Activated T-helper 2 cell treated with anti-CD3 and anti-CD28 coated beads, Interferon-gamma antibody, Interleukin-2, Interleukin-4, amounts not matched to agents 10 μg/mL and 5 μg/mL and 100 μg/mL, durations not matched to agents 14 hours and 24 hours and 36 hours (primary cell): ENCODE results near the gene RICTOR. TPM values are rescaled to one million over a fixed set of nuclear protein-coding genes. Genes with fewer than 3 reads are reported as not detected.

ENCODE experiments used
- DNase-seq: peaks from one replicate; pipeline ENCODE4 v3.0.0; 2021; ENCODE audit warnings: low spot score
- H3K27ac Mint-ChIP-seq: one replicate; pipeline ENCODE4 v1.8.0; 2021; ENCODE audit warnings: mixed read lengths
- H3K27me3 Mint-ChIP-seq: one replicate; pipeline ENCODE4 v1.8.0; 2021; ENCODE audit warnings: low read depth, mixed read lengths
- H3K36me3 Mint-ChIP-seq: one replicate; pipeline ENCODE4 v1.8.0; 2021; ENCODE audit warnings: low read depth, mixed read lengths
- H3K4me1 Mint-ChIP-seq: one replicate; pipeline ENCODE4 v1.8.0; 2021; ENCODE audit warnings: low read depth, mixed read lengths
- H3K4me3 Mint-ChIP-seq: one replicate; pipeline ENCODE4 v1.8.0; 2021; ENCODE audit warnings: low read depth, mild to moderate bottlenecking, moderate library complexity, mixed read lengths
- H3K9me3 Mint-ChIP-seq: one replicate; pipeline ENCODE4 v1.8.0; 2021; ENCODE audit warnings: mixed read lengths
- intact Hi-C: fragments of 100-400 bp; cut with micrococcal nuclease; formaldehyde crosslinking; loops from one replicate; pipeline ENCODE4 v1.15.1; 2023
- total RNA-seq: library from RNA; stranded (reverse); gene quantifications from 2 replicates; pipeline ENCODE4 v1.2.3, GENCODE V29; 2022

The RICTOR gene
- total RNA-seq, 1 donor from 2014 or later = 28.2 TPM

GRCh38 chr5:38968665-38969064 lies 105.5 kb downstream of the RICTOR start:
- Mint-ChIP-seq H3K27me3 (no peaks in the 10 kb centered on the region), H3K36me3 (peaks cover 22% of the 10 kb centered on the region), H3K27ac (no peak overlapping the region), H3K4me1 (no peaks in the 10 kb centered on the region), H3K4me3 (no peak overlapping the region), H3K9me3 (no peaks in the 10 kb centered on the region)
- no peak for DNase-seq
- intact Hi-C loops = no loop called here

DNA sequence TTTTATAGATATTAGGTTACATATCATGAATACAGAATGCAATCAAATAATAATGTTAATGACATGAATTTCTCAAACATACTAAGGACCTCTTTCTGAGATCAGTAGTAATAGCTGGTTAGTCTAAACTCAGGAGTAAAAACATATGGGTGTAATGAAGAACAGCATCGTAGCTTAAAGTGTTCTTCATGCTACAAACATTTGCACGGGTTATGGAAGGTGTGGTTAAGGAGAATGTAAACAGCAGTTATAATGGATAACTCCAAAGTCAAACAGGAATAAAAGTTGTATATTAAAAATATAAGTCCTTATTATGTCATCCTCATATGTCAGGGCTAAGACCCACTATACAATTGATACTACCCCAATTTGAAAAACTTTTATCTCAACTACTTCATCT lies 112.5 kb downstream of the RICTOR start:
- Mint-ChIP-seq H3K4me1 (no peaks in the 10 kb centered on the region), H3K4me3 (no peak overlapping the region), H3K27ac (no peak overlapping the region), H3K36me3 (peaks cover 46% of the 10 kb centered on the region), H3K9me3 (no peaks in the 10 kb centered on the region), H3K27me3 (no peaks in the 10 kb centered on the region)
- intact Hi-C loops = no loop called here
- DNase-seq = no peak

DNA sequence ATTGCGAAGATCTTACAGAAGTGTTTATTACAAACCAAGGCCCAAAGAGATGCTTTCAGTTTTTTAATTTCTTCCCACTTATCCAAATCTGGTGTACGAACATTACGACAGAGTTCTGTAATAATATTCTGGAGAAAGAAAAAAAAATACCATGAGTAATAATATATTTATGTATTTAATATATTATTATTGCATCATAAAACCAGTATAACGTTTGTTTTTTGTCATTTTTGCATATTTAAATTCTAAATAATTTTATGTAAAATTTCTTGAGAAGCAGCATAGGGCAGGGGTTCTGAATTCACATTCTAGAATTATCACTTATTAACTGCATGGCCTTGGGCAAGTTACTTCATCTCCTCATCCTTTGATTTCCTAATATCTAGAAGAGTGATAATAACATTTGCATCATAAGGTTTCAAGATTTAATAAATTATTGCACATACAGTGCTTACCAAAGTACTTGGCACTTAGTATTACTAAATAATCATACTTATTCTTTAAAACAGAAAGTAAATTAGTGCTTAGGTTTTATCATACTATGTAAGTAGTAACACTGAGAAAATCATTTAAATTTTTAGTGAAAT lies 120.7 kb downstream of the RICTOR start:
- Mint-ChIP-seq H3K36me3 (peaks cover 61% of the 10 kb centered on the region), H3K4me3 (no peak overlapping the region), H3K4me1 (no peaks in the 10 kb centered on the region), H3K27me3 (no peaks in the 10 kb centered on the region), H3K9me3 (no peaks in the 10 kb centered on the region), H3K27ac (no peak overlapping the region)
- DNase-seq = no peak
- intact Hi-C loops = no loop called here

DNA sequence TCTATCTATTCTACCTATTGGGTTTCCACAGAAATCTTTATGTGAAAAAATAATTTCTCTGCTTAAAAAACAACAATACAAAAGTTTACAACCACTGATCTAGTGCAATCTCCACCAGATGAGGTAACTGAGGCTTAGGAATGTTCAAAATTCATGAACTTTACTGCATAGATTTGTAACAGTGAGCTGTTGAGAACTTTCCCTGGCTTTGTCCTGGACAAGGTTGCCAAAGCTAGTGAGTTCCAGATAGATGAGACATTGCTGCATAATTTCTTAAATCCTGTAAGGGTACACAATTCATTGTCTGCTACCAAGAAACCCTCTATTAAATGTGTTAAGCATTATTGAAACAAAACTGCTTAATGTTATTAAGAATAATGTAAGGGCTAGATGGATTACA lies 125.7 kb downstream of the RICTOR start:
- no peak for DNase-seq
- no peak overlapping the region for H3K27ac Mint-ChIP-seq
- peaks cover 61% of the 10 kb centered on the region for H3K36me3 Mint-ChIP-seq
- H3K4me1 Mint-ChIP-seq = peaks cover 4% of the 10 kb centered on the region
- intact Hi-C loops = no loop called here
- no peak overlapping the region for H3K4me3 Mint-ChIP-seq
- H3K27me3 Mint-ChIP-seq = no peaks in the 10 kb centered on the region
- H3K9me3 Mint-ChIP-seq = no peaks in the 10 kb centered on the region

DNA sequence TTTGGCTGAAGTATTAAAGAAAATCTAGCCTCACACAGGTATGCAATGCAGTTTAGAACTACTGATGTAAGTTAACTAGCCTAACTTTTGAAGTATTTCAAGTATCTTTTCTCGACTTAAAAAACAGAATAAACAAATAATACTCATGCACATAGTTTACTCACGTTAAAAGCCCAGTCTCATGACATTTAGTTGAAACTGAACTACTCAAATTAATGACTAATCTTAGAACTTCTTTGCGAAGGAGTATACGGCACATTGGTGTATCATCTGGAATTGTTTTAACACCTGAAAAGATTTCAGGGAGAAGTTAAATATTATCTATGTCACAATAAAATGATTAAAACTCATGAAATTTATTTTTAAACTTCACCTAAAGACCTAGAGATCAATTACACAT lies 129.9 kb downstream of the RICTOR start:
- Mint-ChIP-seq H3K9me3 (no peaks in the 10 kb centered on the region), H3K36me3 (peaks cover 48% of the 10 kb centered on the region), H3K4me3 (no peak overlapping the region), H3K4me1 (peaks cover 8% of the 10 kb centered on the region), H3K27me3 (no peaks in the 10 kb centered on the region), H3K27ac (no peak overlapping the region)
- no peak for DNase-seq
- intact Hi-C loops = no loop called here

DNA sequence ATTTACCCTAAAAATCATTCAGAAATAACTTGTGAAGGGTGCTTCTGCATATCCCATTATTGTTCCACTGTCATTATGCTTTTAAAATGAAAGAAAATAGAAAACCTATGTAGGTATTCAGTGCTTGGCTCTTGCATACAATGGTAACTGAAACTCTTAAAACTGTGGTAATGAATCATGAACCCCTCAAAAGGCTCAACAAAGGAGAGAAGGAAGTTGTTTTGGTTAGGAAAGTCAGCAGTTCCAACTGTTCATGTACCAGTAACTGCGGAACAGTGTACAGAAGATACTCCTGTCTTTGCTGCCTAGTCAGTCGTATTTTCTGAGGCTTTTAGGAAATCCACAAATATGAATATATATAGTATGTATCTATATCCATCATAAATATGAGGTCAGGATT lies 132.3 kb downstream of the RICTOR start:
- intact Hi-C loops = no loop called here
- Mint-ChIP-seq H3K4me3 (no peak overlapping the region), H3K4me1 (peaks cover 8% of the 10 kb centered on the region), H3K27ac (no peak overlapping the region), H3K27me3 (no peaks in the 10 kb centered on the region), H3K9me3 (no peaks in the 10 kb centered on the region), H3K36me3 (peaks cover 37% of the 10 kb centered on the region)
- DNase-seq = no peak

DNA sequence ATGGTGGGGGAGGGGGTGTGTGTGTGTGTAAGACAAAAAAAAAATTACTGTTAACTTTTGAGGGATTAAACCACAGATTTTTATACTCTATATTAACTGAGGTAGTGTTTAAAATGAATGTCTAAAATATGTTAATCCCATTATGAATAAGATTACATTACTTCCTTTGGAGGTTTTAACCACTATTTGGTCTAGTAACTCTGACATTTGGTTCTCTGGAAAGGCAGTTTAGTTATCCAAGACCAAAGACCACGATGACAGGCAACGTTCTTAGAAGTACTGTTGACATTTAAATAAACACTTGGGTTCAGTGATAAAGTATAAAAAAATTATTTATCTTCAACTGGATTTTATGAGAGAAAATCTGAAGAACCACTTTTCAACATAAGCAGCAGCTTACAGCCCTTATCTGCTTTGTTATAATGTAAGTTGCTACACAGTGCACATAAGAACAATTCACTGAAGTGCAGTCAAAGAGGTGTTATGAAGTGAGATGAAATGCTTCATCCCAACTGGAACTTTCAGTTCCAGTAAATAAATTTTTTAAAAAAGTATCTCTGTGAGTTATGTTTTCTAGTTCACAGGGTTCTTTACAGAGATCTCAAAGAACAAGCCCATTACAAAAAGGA lies 133.9 kb downstream of the RICTOR start:
- Mint-ChIP-seq H3K27ac (no peak overlapping the region), H3K9me3 (no peaks in the 10 kb centered on the region), H3K4me3 (no peak overlapping the region), H3K4me1 (peaks cover 4% of the 10 kb centered on the region), H3K36me3 (peaks cover 35% of the 10 kb centered on the region), H3K27me3 (no peaks in the 10 kb centered on the region)
- intact Hi-C loops = no loop called here
- DNase-seq = no peak

GRCh38 chr5:38938973-38939372 lies 135.2 kb downstream of the RICTOR start:
- DNase-seq = no peak
- Mint-ChIP-seq H3K27me3 (no peaks in the 10 kb centered on the region), H3K36me3 (peaks cover 25% of the 10 kb centered on the region), H3K4me1 (peaks cover 4% of the 10 kb centered on the region), H3K9me3 (no peaks in the 10 kb centered on the region), H3K27ac (no peak overlapping the region), H3K4me3 (no peak overlapping the region)
- intact Hi-C loops = no loop called here

GRCh38 chr5:38938424-38938823 lies 135.8 kb downstream of the RICTOR start:
- Mint-ChIP-seq H3K4me3 (no peak overlapping the region), H3K9me3 (no peaks in the 10 kb centered on the region), H3K27ac (no peak overlapping the region), H3K36me3 (peaks cover 25% of the 10 kb centered on the region), H3K4me1 (peaks cover 4% of the 10 kb centered on the region), H3K27me3 (no peaks in the 10 kb centered on the region)
- intact Hi-C loops = no loop called here
- no peak for DNase-seq

DNA sequence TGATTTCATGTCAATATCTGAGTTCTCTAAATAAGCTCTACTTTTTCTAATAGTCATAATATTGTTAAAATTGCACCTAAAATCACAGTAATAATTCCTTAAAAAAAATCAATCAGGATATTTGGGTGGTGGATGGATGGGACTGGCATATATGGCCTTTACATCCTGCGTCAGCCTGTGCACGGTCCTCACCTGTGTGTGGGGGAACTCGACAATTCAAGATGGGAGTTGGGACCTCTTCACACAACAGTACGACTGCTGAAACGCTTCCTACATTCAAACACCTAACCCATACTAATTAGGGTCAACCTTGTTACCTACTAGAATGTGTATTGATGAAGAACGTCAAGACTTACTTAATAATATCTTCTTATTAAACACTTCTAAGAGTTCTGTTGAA lies 137.9 kb downstream of the RICTOR start:
- Mint-ChIP-seq H3K4me1 (peaks cover 2% of the 10 kb centered on the region), H3K36me3 (peaks cover 14% of the 10 kb centered on the region), H3K27me3 (no peaks in the 10 kb centered on the region), H3K4me3 (no peak overlapping the region), H3K9me3 (no peaks in the 10 kb centered on the region), H3K27ac (no peak overlapping the region)
- intact Hi-C loops = no loop called here
- no peak for DNase-seq

GRCh38 chr5:38935437-38935836 lies 138.8 kb downstream of the RICTOR start:
- H3K4me1 Mint-ChIP-seq = peaks cover 2% of the 10 kb centered on the region
- peaks cover 12% of the 10 kb centered on the region for H3K36me3 Mint-ChIP-seq
- no peak overlapping the region for H3K4me3 Mint-ChIP-seq
- H3K27me3 Mint-ChIP-seq = peaks cover 1% of the 10 kb centered on the region
- intact Hi-C loops = no loop called here
- H3K27ac Mint-ChIP-seq = no peak overlapping the region
- no peaks in the 10 kb centered on the region for H3K9me3 Mint-ChIP-seq
- no peak for DNase-seq

DNA sequence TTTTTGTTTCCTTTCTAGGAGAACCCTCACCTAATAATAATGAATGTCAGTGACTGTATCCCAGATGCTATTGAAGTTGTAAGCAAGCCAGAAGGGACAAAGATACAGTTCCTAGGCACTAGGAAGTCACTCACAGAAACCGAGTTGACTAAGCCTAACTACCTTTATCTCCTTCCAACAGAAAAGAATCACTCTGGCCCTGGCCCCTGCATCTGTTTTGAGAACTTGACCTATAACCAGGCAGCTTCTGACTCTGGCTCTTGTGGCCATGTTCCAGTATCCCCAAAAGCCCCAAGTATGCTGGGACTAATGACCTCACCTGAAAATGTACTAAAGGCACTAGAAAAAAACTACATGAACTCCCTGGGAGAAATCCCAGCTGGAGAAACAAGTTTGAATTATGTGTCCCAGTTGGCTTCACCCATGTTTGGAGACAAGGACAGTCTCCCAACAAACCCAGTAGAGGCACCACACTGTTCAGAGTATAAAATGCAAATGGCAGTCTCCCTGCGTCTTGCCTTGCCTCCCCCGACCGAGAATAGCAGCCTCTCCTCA lies 141.3 kb downstream of the RICTOR start:
- Mint-ChIP-seq H3K27me3 (peaks cover 12% of the 10 kb centered on the region), H3K9me3 (peaks cover 4% of the 10 kb centered on the region), H3K36me3 (peaks cover 7% of the 10 kb centered on the region), H3K4me1 (peaks cover 1% of the 10 kb centered on the region), H3K4me3 (no peak overlapping the region), H3K27ac (no peak overlapping the region)
- no peak for DNase-seq
- intact Hi-C loops = no loop called here

- H3K27ac Mint-ChIP-seq = no peak overlapping the region
These were observed 142.5 kb downstream of the RICTOR start for GRCh38 chr5:38931731-38932130.

More at GRCh38 chr5:38931731-38932130, 142.5 kb downstream of the RICTOR start:
- intact Hi-C loops = no loop called here
- DNase-seq = no peak
- Mint-ChIP-seq H3K36me3 (peaks cover 4% of the 10 kb centered on the region), H3K4me1 (peaks cover 1% of the 10 kb centered on the region), H3K27me3 (peaks cover 13% of the 10 kb centered on the region), H3K9me3 (peaks cover 6% of the 10 kb centered on the region), H3K4me3 (no peak overlapping the region)
